Measurements from ENCODE around the gene S100A5. TPM values are rescaled to one million over a fixed set of nuclear protein-coding genes. Genes with fewer than 3 reads are reported as not detected.

The S100A5 gene
- total and polyA plus RNA-seq, 4 donors = not detected

- 89% methylated on average over 6 of the region's 6 CpGs for WGBS, 2 donors
- Histone ChIP-seq H3K27ac (ENCODE audit: low read depth in 1 of 2, low read length in 2 of 2) (no peak overlapping the region), H3K27me3 (ENCODE audit: control insufficient read depth in 1 of 2, insufficient read depth in 2 of 2, low read length in 1 of 2) (no peaks in the 10 kb centered on the region), H3K36me3 (ENCODE audit: control insufficient read depth in 1 of 2, insufficient read depth in 2 of 2, low read length in 1 of 2) (no peaks in the 10 kb centered on the region), H3K4me3 (ENCODE audit: low read length in 2 of 2) (no peak overlapping the region), H3K9me3 (ENCODE audit: control insufficient read depth, low read length) (no peaks in the 10 kb centered on the region), H3K4me1 (ENCODE audit: control insufficient read depth in 1 of 2, insufficient read depth in 2 of 2, low read length in 2 of 2) (no peaks in the 10 kb centered on the region)
- intact Hi-C loops (cut with DNase I) = no loop called here
- ATAC-seq (ENCODE audit: low FRiP score) (no peak), DNase-seq (peak in 1 of 2 donors; percentile 42)
Measured at GRCh38 chr1:153538315-153538821, 2.4 kb downstream of the S100A5 start.

- no peak for DNase-seq
Measured at GRCh38 chr1:153537376-153537730, 3.4 kb downstream of the S100A5 start.

GRCh38 chr1:153536671-153537375 is 3.9 kb downstream of the S100A5 start:
- Histone ChIP-seq H3K4me1 (ENCODE audit: control insufficient read depth in 1 of 2, insufficient read depth in 2 of 2, low read length in 2 of 2) (no peaks in the 10 kb centered on the region), H3K4me3 (ENCODE audit: low read length in 2 of 2) (no peak overlapping the region), H3K27me3 (ENCODE audit: control insufficient read depth in 1 of 2, insufficient read depth in 2 of 2, low read length in 1 of 2) (no peaks in the 10 kb centered on the region), H3K27ac (ENCODE audit: low read depth in 1 of 2, low read length in 2 of 2) (peak overlapping the region in 1 of 2 donors; percentile 89), H3K9me3 (ENCODE audit: control insufficient read depth, low read length) (no peaks in the 10 kb centered on the region), H3K36me3 (ENCODE audit: control insufficient read depth in 1 of 2, insufficient read depth in 2 of 2, low read length in 1 of 2) (no peaks in the 10 kb centered on the region)
- peak in 1 of 2 donors; percentile 60 for DNase-seq
- ATAC-seq (ENCODE audit: low FRiP score) = no peak
- WGBS, 2 donors = 84 to 91% methylated on average over 9 of the region's 9 CpGs
- intact Hi-C loops (cut with DNase I) = no loop called here

More at GRCh38 chr1:153537376-153537730, 3.4 kb downstream of the S100A5 start:
- Histone ChIP-seq H3K27ac (ENCODE audit: low read depth in 1 of 2, low read length in 2 of 2) (no peak overlapping the region), H3K4me1 (ENCODE audit: control insufficient read depth in 1 of 2, insufficient read depth in 2 of 2, low read length in 2 of 2) (no peaks in the 10 kb centered on the region), H3K36me3 (ENCODE audit: control insufficient read depth in 1 of 2, insufficient read depth in 2 of 2, low read length in 1 of 2) (no peaks in the 10 kb centered on the region), H3K9me3 (ENCODE audit: control insufficient read depth, low read length) (no peaks in the 10 kb centered on the region), H3K4me3 (ENCODE audit: low read length in 2 of 2) (no peak overlapping the region), H3K27me3 (ENCODE audit: control insufficient read depth in 1 of 2, insufficient read depth in 2 of 2, low read length in 1 of 2) (no peaks in the 10 kb centered on the region)
- no peak for ATAC-seq (ENCODE audit: low FRiP score)
- 97% methylated on average over 6 of the region's 6 CpGs for WGBS, 2 donors
- intact Hi-C loops (cut with DNase I) = no loop called here

- intact Hi-C loops (cut with DNase I) = no loop called here
- 1% methylated on average over 26 to 38 of the region's 38 CpGs for WGBS, 2 donors
- H3K27ac ChIP-seq (ENCODE audit: low read depth in 1 of 2, low read length in 2 of 2) = peak overlapping the region; percentile 70 to 99
Measured at GRCh38 chr1:153536012-153536670, 4.6 kb downstream of the S100A5 start.

GRCh38 chr1:153535242-153536011 is 5.3 kb downstream of the S100A5 start, which contains the start of gene S100A6:
S100A6 (minus strand) TSS chr1:153535991; CDS start chr1:153535339, 652 bp downstream.
- 0 to 1% methylated on average over 18 of the region's 18 CpGs for WGBS, 2 donors
- H3K4me3 ChIP-seq (ENCODE audit: low read length in 2 of 2) = peak within 1 kb of the TSS; percentile 27 to 91
- H3K4me1 ChIP-seq (ENCODE audit: control insufficient read depth in 1 of 2, insufficient read depth in 2 of 2, low read length in 2 of 2) = no peaks in the 10 kb centered on the region
- no peaks in the 10 kb centered on the region for H3K36me3 ChIP-seq (ENCODE audit: control insufficient read depth in 1 of 2, insufficient read depth in 2 of 2, low read length in 1 of 2)
- peak within 1 kb of the TSS; percentile 70 to 99 for H3K27ac ChIP-seq (ENCODE audit: low read depth in 1 of 2, low read length in 2 of 2)
- no peaks in the 10 kb centered on the region for H3K9me3 ChIP-seq (ENCODE audit: control insufficient read depth, low read length)
- intact Hi-C loops (cut with DNase I) = loop anchor here in 1 of 2 donors (2.0 kb wide), 1 partner anchor 13 kb away; the partner anchor contains the start of gene S100A3
- ATAC-seq (ENCODE audit: low FRiP score) (peak; percentile 86), DNase-seq (peak; percentile 85 to 87)
- no peaks in the 10 kb centered on the region for H3K27me3 ChIP-seq (ENCODE audit: control insufficient read depth in 1 of 2, insufficient read depth in 2 of 2, low read length in 1 of 2)

More at GRCh38 chr1:153536012-153536670, 4.6 kb downstream of the S100A5 start:
- H3K27me3 ChIP-seq (ENCODE audit: control insufficient read depth in 1 of 2, insufficient read depth in 2 of 2, low read length in 1 of 2) = no peaks in the 10 kb centered on the region
- H3K4me3 ChIP-seq (ENCODE audit: low read length in 2 of 2) = peak overlapping the region; percentile 27 to 91
- no peaks in the 10 kb centered on the region for H3K4me1 ChIP-seq (ENCODE audit: control insufficient read depth in 1 of 2, insufficient read depth in 2 of 2, low read length in 2 of 2)
- ATAC-seq (ENCODE audit: low FRiP score) (peak; percentile 90), DNase-seq (peak; percentile 94 to 95)
- H3K9me3 ChIP-seq (ENCODE audit: control insufficient read depth, low read length) = no peaks in the 10 kb centered on the region
- H3K36me3 ChIP-seq (ENCODE audit: control insufficient read depth in 1 of 2, insufficient read depth in 2 of 2, low read length in 1 of 2) = no peaks in the 10 kb centered on the region

- no peak for ATAC-seq (ENCODE audit: low FRiP score)
- H3K27ac ChIP-seq (ENCODE audit: low read depth in 1 of 2, low read length in 2 of 2) = peak overlapping the region; percentile 69 to 99
- H3K36me3 ChIP-seq (ENCODE audit: control insufficient read depth in 1 of 2, insufficient read depth in 2 of 2, low read length in 1 of 2) = no peaks in the 10 kb centered on the region
- intact Hi-C loops (cut with DNase I) = loop anchor here in 1 of 2 donors (2.0 kb wide), 1 partner anchor 14 kb away; the partner anchor contains the start of gene S100A3
- H3K27me3 ChIP-seq (ENCODE audit: control insufficient read depth in 1 of 2, insufficient read depth in 2 of 2, low read length in 1 of 2) = no peaks in the 10 kb centered on the region
- H3K4me1 ChIP-seq (ENCODE audit: control insufficient read depth in 1 of 2, insufficient read depth in 2 of 2, low read length in 2 of 2) = no peaks in the 10 kb centered on the region
- 7 to 8% methylated on average over 3 of the region's 3 CpGs for WGBS, 2 donors
- H3K9me3 ChIP-seq (ENCODE audit: control insufficient read depth, low read length) = no peaks in the 10 kb centered on the region
- peak overlapping the region; percentile 27 to 91 for H3K4me3 ChIP-seq (ENCODE audit: low read length in 2 of 2)
- DNase-seq = no peak
Measured at GRCh38 chr1:153534925-153535241, 5.9 kb downstream of the S100A5 start.

- no peaks in the 10 kb centered on the region for H3K4me1 ChIP-seq (ENCODE audit: control insufficient read depth in 1 of 2, insufficient read depth in 2 of 2, low read length in 2 of 2)
- DNase-seq (peak in 1 of 2 donors; percentile 56), ATAC-seq (ENCODE audit: low FRiP score) (no peak)
- H3K9me3 ChIP-seq (ENCODE audit: control insufficient read depth, low read length) = no peaks in the 10 kb centered on the region
- H3K4me3 ChIP-seq (ENCODE audit: low read length in 2 of 2) = peak overlapping the region; percentile 27 to 91
- H3K27ac ChIP-seq (ENCODE audit: low read depth in 1 of 2, low read length in 2 of 2) = peak overlapping the region; percentile 69 to 99
- 14 to 17% methylated on average over 7 of the region's 7 CpGs for WGBS, 2 donors
- H3K36me3 ChIP-seq (ENCODE audit: control insufficient read depth in 1 of 2, insufficient read depth in 2 of 2, low read length in 1 of 2) = no peaks in the 10 kb centered on the region
- intact Hi-C loops (cut with DNase I) = loop anchor here in 1 of 2 donors (2.0 kb wide), 1 partner anchor 14 kb away; the partner anchor contains the start of gene S100A3
- H3K27me3 ChIP-seq (ENCODE audit: control insufficient read depth in 1 of 2, insufficient read depth in 2 of 2, low read length in 1 of 2) = no peaks in the 10 kb centered on the region
Measured at GRCh38 chr1:153534226-153534924, 6.4 kb downstream of the S100A5 start.
